HepG2 (cell line): ENCODE data around the gene APC2. TPM values are rescaled to one million over a fixed set of nuclear protein-coding genes. Genes with fewer than 3 reads are reported as not detected.

Experiments used
- ATAC-seq: fragments of 200-7000 bp; cut with Tn5 transposase; 3 replicates; pipeline ENCODE4 v1.9.1; 2020; ENCODE audit warnings: mild to moderate bottlenecking, moderate library complexity
- BruUV-seq: library from RNA; stranded (reverse); fragments of 400-500 nt; replicated peaks from 2 replicates; lab custom pipeline; 2021; lab: Mats Ljungman, UMichigan
- CTCF ChIA-PET: fragments of 300-600 bp; formaldehyde crosslinking; extraction: SDS; loops from one replicate; lab custom pipeline; 2021; ENCODE audit warnings: low total read pairs, inconsistent platforms, low intra/inter-chr PET ratio; lab: Yijun Ruan, JAX
- POLR2A ChIA-PET: fragments of 350-600 bp; sonication (Branson Sonifier 250); formaldehyde crosslinking; loops from one replicate; lab custom pipeline; 2020; ENCODE audit warnings: antibody characterized with exemption, inconsistent platforms; lab: Yijun Ruan, JAX
- DNase-seq: peaks from one replicate; pipeline ENCODE4 v3.0.0-alpha.2; 2015; ENCODE audit warnings: low spot score
- FAIRE-seq: peaks from 3 replicates; lab custom pipeline; 2011; peaks lifted over from hg19 to GRCh38; lab: Jason Lieb, UNC
- H2AFZ ChIP-seq: one replicate; pipeline ENCODE4 v1.6.1; 2011; ENCODE audit warnings: low read length, inconsistent platforms
- H3K27ac ChIP-seq: fragments of 300-600 bp; 3 replicates; pipeline ENCODE4 v1.8.0; 2011; ENCODE audit warnings: mixed run types, mild to moderate bottlenecking, mixed read lengths, low read length, inconsistent platforms; ENCODE audit not compliant: insufficient read depth; ENCODE audit errors: extremely low read length
- H3K27me3 ChIP-seq, 2 experiments: fragments of 200-600 bp in 1 of 2; 2 replicates in 1 of 2; 3 replicates in 1 of 2; pipeline versions ENCODE4 v1.6.0 to v1.8.0; 2011; ENCODE audit warnings: low read length in 2 of 2, mild to moderate bottlenecking in 2 of 2, moderate library complexity in 2 of 2, inconsistent platforms in 1 of 2; ENCODE audit not compliant: insufficient read depth in 2 of 2, control insufficient read depth in 1 of 2
- H3K36me3 ChIP-seq, 2 experiments: fragments of 200-600 bp in 1 of 2; replicated peaks in 1 of 2; 2 replicates in 1 of 2; 3 replicates in 1 of 2; pipeline versions ENCODE4 v1.5.1 to v1.8.0; 2011; ENCODE audit warnings: low read length in 2 of 2, inconsistent platforms in 1 of 2; ENCODE audit not compliant: insufficient read depth in 2 of 2, control insufficient read depth in 1 of 2
- H3K4me1 ChIP-seq: 2 replicates; pipeline ENCODE4 v1.5.1; 2012; ENCODE audit warnings: low read length, inconsistent platforms; ENCODE audit not compliant: insufficient read depth
- H3K4me2 ChIP-seq: 2 replicates; pipeline ENCODE4 v1.6.0; 2011; ENCODE audit warnings: low read depth, low read length, inconsistent platforms
- H3K4me3 ChIP-seq, 3 experiments: fragments of 200-600 bp in 1 of 3; sonication (generic), shearing (Covaris generic) in 1 of 3; replicated peaks in 1 of 3; 2 replicates each; pipeline ENCODE4 v1.5.1; 2011 to 2016; ENCODE audit warnings: low read length in 3 of 3, inconsistent platforms in 2 of 3, low read depth in 2 of 3, mild to moderate bottlenecking in 2 of 3, control low read depth in 1 of 3, mixed read lengths in 1 of 3; ENCODE audit not compliant: insufficient read depth in 1 of 3
- H3K79me2 ChIP-seq: one replicate; pipeline ENCODE4 v1.6.1; 2011; ENCODE audit warnings: low read length, inconsistent platforms; ENCODE audit not compliant: insufficient read depth
- H3K9ac ChIP-seq: 2 replicates; pipeline ENCODE4 v1.6.0; 2011; ENCODE audit warnings: mild to moderate bottlenecking, low read depth, low read length, inconsistent platforms; ENCODE audit not compliant: insufficient read depth
- H3K9me3 ChIP-seq: 2 replicates; pipeline ENCODE4 v1.5.1; 2012; ENCODE audit warnings: mild to moderate bottlenecking, low read length
- H4K20me1 ChIP-seq: 2 replicates; pipeline ENCODE4 v1.6.0; 2011; ENCODE audit warnings: inconsistent platforms, mild to moderate bottlenecking, low read length, moderate library complexity; ENCODE audit not compliant: insufficient read depth
- AGO1 ChIP-seq: fragments of 200-400 bp; formaldehyde crosslinking; IDR thresholded peaks from 2 replicates; pipeline ENCODE4 v1.6.1; 2017; ENCODE audit warnings: mild to moderate bottlenecking, low read depth, low read length, moderate library complexity; ENCODE audit not compliant: poor library complexity, severe bottlenecking
- MNT ChIP-seq: fragments of 450-650 bp; IDR thresholded peaks from 2 replicates; pipeline ENCODE4 v1.6.1; 2016
- PHF8 ChIP-seq: sonication (generic); formaldehyde crosslinking; IDR thresholded peaks from 2 replicates; pipeline ENCODE4 v1.5.0; 2020; ENCODE audit warnings: missing genetic modification reagents
- POGZ ChIP-seq: sonication (generic); formaldehyde crosslinking; IDR thresholded peaks from 2 replicates; pipeline ENCODE4 v1.4.0; 2020; ENCODE audit warnings: mild to moderate bottlenecking, missing genetic modification reagents
- POLR2A ChIP-seq, 2 experiments: IDR thresholded peaks; 2 replicates each; pipeline ENCODE4 v1.6.1; 2011; ENCODE audit warnings: low read depth in 2 of 2, low read length in 2 of 2, mild to moderate bottlenecking in 1 of 2, moderate library complexity in 1 of 2; ENCODE audit not compliant: insufficient read depth in 1 of 2
- RCOR2 ChIP-seq: IDR thresholded peaks from 2 replicates; pipeline ENCODE4 v1.6.1; 2016; ENCODE audit warnings: missing biosample characterization, missing genetic modification reagents
- SMC3 ChIP-seq: IDR thresholded peaks from 2 replicates; pipeline ENCODE4 v1.6.1; 2011; ENCODE audit warnings: low read length, improper control_type of control experiment
- SP1 ChIP-seq, 2 experiments: fragments of 450-650 bp in 1 of 2; sonication (generic) in 1 of 2; formaldehyde crosslinking in 1 of 2; IDR thresholded peaks; 2 replicates each; pipeline versions ENCODE4 v1.4.0 to v1.6.1; 2016 to 2020; ENCODE audit warnings: missing genetic modification reagents in 1 of 2
- TARDBP ChIP-seq: sonication (generic); formaldehyde crosslinking; IDR thresholded peaks from 2 replicates; pipeline ENCODE4 v1.8.0; 2022; ENCODE audit warnings: mild to moderate bottlenecking, missing genetic modification reagents
- WGBS: methylation state at CpG from one replicate; pipeline ENCODE4 v1.1.6; 2017; ENCODE audit warnings: low lambda C conversion rate; 5-methylcytosine and 5-hydroxymethylcytosine counted together
- in situ Hi-C: cut with HindIII; loops from 2 replicates; pipeline ENCODE4 v1.10.0; 2017; ENCODE audit warnings: low pct_unique_long_range_greater_than_20kb; ENCODE audit not compliant: extremely low pct_ligation_motif_present
- intact Hi-C: fragments of 100-400 bp; cut with micrococcal nuclease; formaldehyde crosslinking; loops from one replicate; pipeline ENCODE4 v1.10.0; 2022; ENCODE audit not compliant: unreplicated experiment
- polyA plus RNA-seq, 8 experiments: library from polyadenylated mRNA; depleted of rRNA in 3 of 8; stranded (reverse) in 7 of 8; unstranded in 1 of 8; fragments of >200 nt; fragmentation: Illumina TruSeq in 4 of 8; extraction: Trizol in 4 of 8; gene quantifications; 2 replicates each; pipeline versions ENCODE4 v1.2.1 to v1.2.3, GENCODE V29; 2011 to 2016; ENCODE audit warnings: low read depth in 4 of 8, missing spikeins in 1 of 8, mixed read lengths in 1 of 8; ENCODE audit not compliant: insufficient read depth in 1 of 8
- total RNA-seq, 5 experiments: library from RNA; depleted of rRNA; stranded (reverse); fragments of >200 nt; fragmentation: Illumina TruSeq; extraction: Trizol; gene quantifications; 2 replicates each; pipeline ENCODE4 v1.2.3, GENCODE V29; 2016; ENCODE audit warnings: low read depth in 1 of 5

APC2 gene
- total and polyA plus RNA-seq, 2 of the 13 experiments (the other 11 are each of a cell fraction or from before 2014, with no cell fraction given): 0.08 to 0.22 TPM

DNA sequence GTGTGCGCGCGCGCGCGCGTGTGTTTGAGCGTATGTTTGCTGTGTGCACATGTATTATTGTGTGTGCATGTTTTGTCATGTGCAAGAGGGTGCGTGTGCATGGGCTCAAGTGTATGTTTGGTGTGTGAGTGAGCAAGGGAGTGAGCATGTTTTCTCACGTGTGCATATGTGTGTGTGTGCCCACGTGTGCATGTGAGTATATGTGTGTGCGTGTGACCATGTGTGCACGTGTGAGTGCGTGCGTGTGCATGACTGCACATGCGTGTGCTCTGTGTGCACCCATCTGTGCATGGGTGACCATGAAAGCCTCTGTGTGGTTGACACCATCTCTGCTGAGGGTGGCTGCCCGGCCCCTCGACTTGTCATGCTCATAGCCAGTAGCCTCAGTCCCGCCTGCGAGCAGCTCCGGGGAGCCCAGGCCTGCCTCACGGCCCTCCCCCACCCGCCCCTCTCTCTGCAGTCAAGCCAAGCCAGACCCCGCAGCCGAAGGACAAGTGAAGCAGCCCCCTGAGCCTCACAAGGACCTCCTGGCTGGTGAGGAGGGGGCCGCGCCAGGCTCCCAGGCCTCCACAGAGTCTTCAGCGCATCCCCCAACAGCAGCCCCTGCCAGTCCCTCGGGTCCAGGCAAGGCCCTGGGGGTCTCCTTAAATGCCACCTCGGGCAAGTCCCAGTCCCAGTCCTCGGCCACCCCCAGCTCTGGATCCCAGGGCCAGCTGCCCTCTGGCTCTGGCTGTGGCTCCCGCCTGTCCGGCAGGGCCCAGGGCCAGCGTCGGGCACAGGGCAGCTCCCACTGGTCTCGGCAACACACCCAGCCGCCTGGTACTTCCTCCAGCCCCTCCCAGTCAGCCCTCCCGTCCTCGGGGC is 47.0 kb downstream of the APC2 start:
- intact Hi-C loops: no loop called here
- H3K36me3 ChIP-seq: no peaks in the 10 kb centered on the region
- no peak overlapping the region for H3K4me2 ChIP-seq
- no peaks in the 10 kb centered on the region for H3K27me3 ChIP-seq
- CTCF ChIA-PET: no interaction called here
- no peak overlapping the region for H2AFZ ChIP-seq
- H3K9me3 ChIP-seq: no peaks in the 10 kb centered on the region
- no peak overlapping the region for H3K4me3 ChIP-seq
- TF ChIP-seq SMC3 (no peak), POLR2A (IDR thresholded peaks at IDR 0.05; ENCODE audit: insufficient read depth in 1 of 2, low read depth in 2 of 2, low read length in 2 of 2) (0 out of 4 replicates have a peak, but pooled peaks of 1 of the 2 experiments have one; percentile 44), POGZ (no peak), RCOR2 (CRISPR knock-in tag) (no peak), SP1 (IDR thresholded peaks at IDR 0.05) (no peak), SP1 (CRISPR knock-in tag; IDR thresholded peaks at IDR 0.05) (no peak), MNT (peak; percentile 73), AGO1 (no peak), PHF8 (CRISPR knock-in tag) (no peak), TARDBP (CRISPR knock-in tag) (peak; percentile 12; the same call in 1 of the 2 replicates)
- peaks cover under 1% of the 10 kb centered on the region for H3K79me2 ChIP-seq
- POLR2A ChIA-PET: no interaction called here
- no peak for FAIRE-seq
- in situ Hi-C loops: no loop called here
- no peaks in the 10 kb centered on the region for H4K20me1 ChIP-seq
- no peak overlapping the region for H3K27ac ChIP-seq
- WGBS: 91% methylated on average over 16 of the region's 39 CpGs
- ATAC-seq: no peak
- DNase-seq: no peak
- H3K9ac ChIP-seq: no peak overlapping the region
- BruUV-seq: no TSS peak
- H3K4me1 ChIP-seq: peaks cover 59% of the 10 kb centered on the region
